T-cell (primary cell): Measurements from ENCODE around the gene ALDH3A2. TPM values are rescaled to one million over a fixed set of nuclear protein-coding genes. Genes with fewer than 3 reads are reported as not detected.

Experiments used
- ATAC-seq, 4 experiments: fragments of 200-7000 bp in 3 of 4; fragments of 150-1000 bp in 1 of 4; cut with Tn5 transposase; replicated peaks in 1 of 4; 1 replicate in 3 of 4; 2 replicates in 1 of 4; pipeline ENCODE4 v1.10.0; 2021; ENCODE audit warnings: moderate library complexity in 3 of 4, mild to moderate bottlenecking in 2 of 4, moderate number of reproducible peaks in 1 of 4
- CTCF ChIA-PET, 2 donors: fragments of 300-600 bp; sonication (Branson Sonifier 250); formaldehyde crosslinking; loops; one replicate each; lab custom pipeline; 2022; ENCODE audit warnings: antibody characterized with exemption in 2 of 2; lab: Charles Lee
- POLR2A ChIA-PET, 2 donors: fragments of 300-600 bp; sonication (Branson Sonifier 250); formaldehyde crosslinking; loops; one replicate each; lab custom pipeline; 2022; ENCODE audit warnings: antibody characterized with exemption in 2 of 2; lab: Charles Lee
- DNase-seq, 35 experiments: peaks; one replicate each; pipeline versions ENCODE4 v3.0.0 to v3.0.0-alpha.2; 2013 to 2023
- H3K27ac ChIP-seq: one replicate; pipeline ENCODE4 v1.5.1; 2013; ENCODE audit warnings: low read length
- H3K27me3 ChIP-seq, 2 experiments: replicated peaks in 1 of 2; 1 replicate in 1 of 2; 2 replicates in 1 of 2; pipeline versions ENCODE4 v1.6.1 to v1.7.0; 2013; ENCODE audit warnings: low read length in 1 of 2, mixed read lengths in 1 of 2; ENCODE audit not compliant: control insufficient read depth in 2 of 2, insufficient read depth in 2 of 2; ENCODE audit errors: extremely low read depth in 1 of 2
- H3K36me3 ChIP-seq, 2 donors: 1 replicate in 1 of 2; 2 replicates in 1 of 2; pipeline versions ENCODE4 v1.6.1 to v1.7.0; 2013; ENCODE audit warnings: low read length in 1 of 2; ENCODE audit not compliant: control insufficient read depth in 2 of 2, insufficient read depth in 1 of 2; ENCODE audit errors: extremely low read depth in 1 of 2
- H3K4me1 ChIP-seq, 2 experiments: 1 replicate in 1 of 2; 2 replicates in 1 of 2; pipeline versions ENCODE4 v1.6.1 to v1.7.0; 2013; ENCODE audit warnings: low read length in 2 of 2, mixed read lengths in 1 of 2; ENCODE audit not compliant: insufficient read depth in 2 of 2, control insufficient read depth in 1 of 2; ENCODE audit errors: extremely low read depth in 1 of 2
- H3K4me3 ChIP-seq, 2 donors: 1 replicate in 1 of 2; 2 replicates in 1 of 2; pipeline versions ENCODE4 v1.5.1 to v1.7.0; 2013; ENCODE audit warnings: mild to moderate bottlenecking in 2 of 2, low read length in 1 of 2, moderate library complexity in 1 of 2; ENCODE audit not compliant: control insufficient read depth in 1 of 2; ENCODE audit errors: extremely low read depth in 1 of 2
- H3K9me3 ChIP-seq: 2 replicates; pipeline ENCODE4 v1.7.0; 2013
- H3K27ac Mint-ChIP-seq, 2 donors: one replicate each; pipeline ENCODE4 v1.8.0; 2020 to 2021; ENCODE audit warnings: mild to moderate bottlenecking in 2 of 2, mixed read lengths in 2 of 2
- H3K27me3 Mint-ChIP-seq, 2 donors: one replicate each; pipeline ENCODE4 v1.8.0; 2021 to 2022; ENCODE audit warnings: mixed read lengths in 2 of 2
- H3K36me3 Mint-ChIP-seq: one replicate; pipeline ENCODE4 v1.8.0; 2021; ENCODE audit warnings: mixed read lengths
- H3K4me1 Mint-ChIP-seq, 3 donors: one replicate each; pipeline ENCODE4 v1.8.0; 2020 to 2022; ENCODE audit warnings: mixed read lengths in 3 of 3, mild to moderate bottlenecking in 1 of 3
- H3K4me3 Mint-ChIP-seq, 3 donors: one replicate each; pipeline ENCODE4 v1.8.0; 2020 to 2022; ENCODE audit warnings: mild to moderate bottlenecking in 3 of 3, mixed read lengths in 3 of 3, moderate library complexity in 3 of 3
- H3K9me3 Mint-ChIP-seq, 3 donors: one replicate each; pipeline ENCODE4 v1.8.0; 2020 to 2022; ENCODE audit warnings: mixed read lengths in 3 of 3
- WGBS: methylation state at CpG from one replicate; pipeline ENCODE4 v1.1.5; 2013; ENCODE audit warnings: missing lambda C conversion rate; ENCODE audit not compliant: insufficient coverage; 5-methylcytosine and 5-hydroxymethylcytosine counted together
- total RNA-seq, 35 experiments: library from RNA in 6 of 35; stranded (reverse) in 6 of 35; fragments of 120-200 nt in 1 of 35; gene quantifications; one replicate each; pipeline versions ENCODE4 v1.2.1 to v1.2.4 and lab custom pipeline; 2013 to 2026

The ALDH3A2 gene
- total RNA-seq, 5 donors from 2014 or later (not counting 1 experiment from before 2014, with no cell fraction given) = 21.9 to 38.0 (median 35.7) TPM

DNA sequence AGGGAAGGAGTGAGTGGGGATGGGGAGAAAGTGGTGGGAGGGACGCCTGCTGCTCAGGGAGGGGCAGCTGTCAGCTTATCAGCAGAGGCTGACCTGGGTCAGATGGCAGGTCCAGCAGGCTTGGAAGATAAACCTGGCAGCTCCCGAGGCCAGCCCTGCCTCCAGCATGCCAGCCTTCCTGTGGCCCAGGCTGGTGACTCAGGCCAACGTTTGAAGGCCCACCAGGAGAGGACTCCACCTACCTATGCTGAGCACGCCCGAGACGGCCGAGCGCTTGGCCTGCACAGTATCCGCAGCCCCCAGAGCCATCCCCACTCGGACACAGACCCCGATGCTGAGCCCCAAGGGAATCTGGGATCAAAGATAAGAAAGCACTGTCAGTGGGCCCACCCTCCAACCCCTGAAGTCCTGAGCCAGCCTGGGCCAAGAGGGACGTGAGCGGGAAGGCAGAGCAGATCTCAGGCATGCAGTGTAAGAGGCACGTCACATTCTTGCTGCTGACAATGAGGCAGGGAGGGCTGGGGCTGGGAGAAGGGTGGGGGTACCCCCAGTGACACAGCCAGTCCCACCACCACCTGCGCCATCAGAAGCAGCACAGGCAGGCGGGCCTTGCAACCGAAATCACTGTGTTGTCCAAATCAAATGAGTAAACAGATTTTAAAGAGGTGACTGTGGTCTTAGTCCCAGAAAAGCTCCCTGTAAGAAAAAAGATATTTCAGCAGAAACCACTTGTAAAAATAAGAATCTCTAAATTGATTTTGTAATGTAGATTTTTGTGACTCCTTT is 55.5 kb downstream of the ALDH3A2 start:
- Mint-ChIP-seq H3K9me3 (no peaks in the 10 kb centered on the region), H3K36me3 (no peaks in the 10 kb centered on the region), H3K4me1 (no peaks in the 10 kb centered on the region), H3K27me3 (no peaks in the 10 kb centered on the region), H3K4me3 (no peak overlapping the region), H3K27ac (no peak overlapping the region)
- Histone ChIP-seq H3K9me3 (no peaks in the 10 kb centered on the region), H3K4me3 (no peak overlapping the region), H3K27ac (no peak overlapping the region), H3K4me1 (no peaks in the 10 kb centered on the region), H3K36me3 (no peaks in the 10 kb centered on the region), H3K27me3 (no peaks in the 10 kb centered on the region)
- WGBS = 87% methylated on average over 11 of the region's 17 CpGs
- POLR2A ChIA-PET = no interaction called here
- no peak for ATAC-seq
- DNase-seq = no peak
- CTCF ChIA-PET = no interaction called here

DNA sequence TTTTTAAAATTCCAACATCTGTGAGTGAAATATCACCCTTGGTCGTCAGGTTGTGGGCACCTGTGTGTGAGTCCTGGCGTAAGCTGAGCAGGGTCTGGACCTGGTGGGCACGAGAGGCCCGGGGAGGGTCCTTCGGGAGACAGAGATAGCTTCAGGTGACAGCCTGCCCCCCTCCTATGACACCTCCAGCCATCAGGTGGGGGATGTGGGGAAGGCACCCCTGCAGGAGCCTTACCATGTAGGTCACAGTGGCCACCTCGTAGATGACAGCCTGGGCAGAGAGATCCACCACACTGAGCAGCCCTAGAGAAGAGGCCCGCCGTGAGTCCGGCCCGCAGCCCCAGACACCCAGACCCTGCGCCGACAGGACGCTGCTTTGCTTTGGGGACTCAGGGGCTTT is 56.6 kb downstream of the ALDH3A2 start:
- Histone ChIP-seq H3K27ac (no peak overlapping the region), H3K4me1 (no peaks in the 10 kb centered on the region), H3K36me3 (no peaks in the 10 kb centered on the region), H3K4me3 (no peak overlapping the region), H3K9me3 (no peaks in the 10 kb centered on the region), H3K27me3 (no peaks in the 10 kb centered on the region)
- ATAC-seq = no peak
- H3K4me3 Mint-ChIP-seq = no peak overlapping the region
- CTCF ChIA-PET = interaction anchor here in 1 of 2 donors (0.5 kb wide), 1 partner anchor 223 kb away, joined by 5 read pairs; no protein-coding TSS in a partner anchor
- H3K27ac Mint-ChIP-seq = no peak overlapping the region
- WGBS = 87% methylated on average over 6 of the region's 13 CpGs
- POLR2A ChIA-PET = no interaction called here
- no peaks in the 10 kb centered on the region for H3K9me3 Mint-ChIP-seq
- H3K27me3 Mint-ChIP-seq = no peaks in the 10 kb centered on the region
- DNase-seq = no peak
- no peaks in the 10 kb centered on the region for H3K36me3 Mint-ChIP-seq
- no peaks in the 10 kb centered on the region for H3K4me1 Mint-ChIP-seq

DNA sequence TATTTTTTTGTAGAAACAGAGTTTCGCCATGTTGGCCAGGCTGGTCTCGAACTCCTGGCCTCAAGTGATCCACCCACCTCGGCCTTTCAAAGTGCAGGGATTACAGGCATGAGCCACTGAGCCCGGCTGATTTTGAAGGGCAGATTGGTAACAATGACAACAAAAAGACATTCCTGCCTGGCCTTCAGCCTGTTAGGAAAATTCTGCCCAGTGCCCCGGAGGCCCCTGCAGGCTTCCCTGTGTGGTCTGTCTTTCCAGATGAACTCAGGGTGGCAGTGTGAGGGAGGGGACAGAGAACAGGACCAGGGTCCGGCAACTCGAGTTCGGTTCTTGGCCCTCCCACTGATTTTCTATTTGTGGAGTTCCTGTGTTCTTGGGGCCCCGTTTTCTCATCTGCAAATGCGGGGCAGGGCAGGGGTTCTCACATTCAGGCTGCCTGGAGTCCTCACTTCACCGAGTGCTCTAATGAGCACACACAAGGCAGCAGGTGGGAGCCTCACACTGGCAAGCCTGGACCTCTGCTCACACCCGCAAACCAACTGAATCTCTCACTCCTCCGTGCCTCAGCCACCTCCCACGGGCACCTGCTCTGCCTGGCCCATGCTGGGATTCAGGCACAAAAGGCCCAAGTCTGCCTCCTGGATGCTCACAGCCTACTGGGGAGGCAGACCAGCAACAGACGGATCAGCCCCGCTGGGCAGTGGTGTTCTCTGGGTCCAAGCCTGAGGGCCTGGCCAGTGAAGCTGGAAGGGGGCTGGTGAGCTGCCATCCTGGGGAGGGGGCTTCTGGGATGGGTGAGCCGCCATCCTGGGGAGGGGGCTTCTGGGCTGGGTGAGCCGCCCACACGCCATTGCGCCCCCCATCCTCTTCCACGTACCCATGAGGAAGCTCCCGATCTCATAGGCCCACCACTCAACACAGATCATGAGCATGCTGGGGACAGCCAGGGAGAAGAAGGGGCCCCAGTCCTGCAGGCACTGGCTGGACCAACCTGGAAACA is 57.5 kb downstream of the ALDH3A2 start:
- Histone ChIP-seq H3K9me3 (no peaks in the 10 kb centered on the region), H3K27me3 (no peaks in the 10 kb centered on the region), H3K4me1 (no peaks in the 10 kb centered on the region), H3K27ac (no peak overlapping the region), H3K36me3 (no peaks in the 10 kb centered on the region), H3K4me3 (no peak overlapping the region)
- 87% methylated on average over 18 of the region's 22 CpGs for WGBS
- Mint-ChIP-seq H3K4me1 (no peaks in the 10 kb centered on the region), H3K27ac (no peak overlapping the region), H3K9me3 (no peaks in the 10 kb centered on the region), H3K4me3 (no peak overlapping the region), H3K36me3 (no peaks in the 10 kb centered on the region), H3K27me3 (no peaks in the 10 kb centered on the region)
- ATAC-seq (no peak), DNase-seq (no peak)
- ChIA-PET CTCF (interaction anchor here in 1 of 2 donors (0.5 kb wide), 1 partner anchor 224 kb away, joined by 5 read pairs; no protein-coding TSS in a partner anchor), POLR2A (no interaction called here)

DNA sequence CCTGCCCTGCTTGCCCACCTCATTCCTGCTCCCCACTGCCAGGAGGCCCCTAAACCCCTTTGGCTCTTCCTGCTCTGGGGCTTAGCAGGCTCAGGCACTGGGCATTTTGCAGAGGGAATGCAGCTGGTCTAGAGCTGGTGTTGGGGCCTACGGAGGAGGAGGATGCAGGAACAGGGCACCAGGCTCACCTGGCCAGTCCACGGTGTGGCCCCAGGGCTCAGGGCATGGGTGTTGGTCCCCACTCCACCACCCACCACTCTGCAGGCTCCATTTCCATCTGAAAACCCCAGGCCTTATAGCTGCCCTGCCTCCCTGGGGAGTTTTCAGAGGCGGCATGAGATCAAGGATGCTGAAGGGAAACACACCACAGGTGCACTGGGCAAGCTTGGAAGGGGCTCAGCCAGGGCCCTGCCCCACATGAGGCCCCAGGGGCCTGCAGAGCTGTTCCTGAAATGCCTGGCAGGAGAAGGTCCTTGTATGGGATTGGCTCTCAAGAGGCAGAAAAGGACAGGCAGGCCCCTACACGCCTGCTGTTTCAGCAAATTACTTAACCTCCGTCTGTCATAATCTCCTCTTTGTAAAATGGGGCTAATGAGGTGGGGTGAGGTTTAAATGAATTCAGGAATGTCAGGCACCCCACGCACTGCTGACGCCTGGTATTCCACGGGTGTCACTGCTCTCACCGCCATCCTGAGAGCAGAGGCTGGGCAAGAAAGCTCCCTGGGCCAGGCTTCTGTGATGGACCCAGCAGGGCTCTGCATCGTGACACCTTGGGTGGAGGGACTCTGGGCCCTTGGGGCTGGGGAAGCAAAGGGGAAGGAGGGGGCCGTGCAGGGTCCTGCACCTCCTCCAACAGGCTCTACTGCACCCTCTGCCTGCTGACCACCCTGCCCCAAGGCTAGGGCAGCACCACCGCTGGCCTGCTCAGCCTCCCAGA is 58.5 kb downstream of the ALDH3A2 start:
- H3K9me3 ChIP-seq = no peaks in the 10 kb centered on the region

DNA sequence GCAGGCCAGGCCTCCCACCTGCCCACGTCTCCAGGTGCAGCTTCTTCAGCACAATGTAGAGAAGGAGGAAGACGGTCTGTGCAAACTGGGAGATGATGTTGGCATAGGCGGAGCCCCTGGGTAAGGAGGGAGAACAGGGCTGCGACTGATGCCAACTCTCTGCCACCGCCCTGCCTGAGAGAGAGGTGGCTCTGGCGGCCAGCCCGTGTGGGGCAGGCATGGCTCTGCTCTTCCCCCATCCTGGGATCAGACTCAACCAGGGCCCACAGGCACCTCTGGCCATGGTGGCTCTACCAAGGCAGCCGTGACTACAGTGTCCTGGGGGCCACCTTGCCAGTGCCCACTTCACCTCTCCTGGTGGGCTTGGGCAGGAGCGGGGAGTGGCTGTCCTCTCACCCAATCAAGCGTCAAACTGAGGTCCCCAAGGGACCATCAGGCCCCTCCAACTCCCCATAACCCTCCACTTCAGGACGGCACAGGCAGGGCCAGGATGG is 59.2 kb downstream of the ALDH3A2 start:
- ChIA-PET CTCF (no interaction called here), POLR2A (no interaction called here)
- Histone ChIP-seq H3K4me1 (no peaks in the 10 kb centered on the region), H3K27me3 (no peaks in the 10 kb centered on the region), H3K36me3 (no peaks in the 10 kb centered on the region), H3K9me3 (no peaks in the 10 kb centered on the region), H3K27ac (no peak overlapping the region), H3K4me3 (no peak overlapping the region)
- DNase-seq = no peak
- WGBS = 89% methylated on average over 11 of the region's 11 CpGs
- ATAC-seq = no peak
- Mint-ChIP-seq H3K4me1 (no peaks in the 10 kb centered on the region), H3K4me3 (no peak overlapping the region), H3K27ac (no peak overlapping the region), H3K36me3 (no peaks in the 10 kb centered on the region), H3K9me3 (no peaks in the 10 kb centered on the region), H3K27me3 (no peaks in the 10 kb centered on the region)

More for the DNA sequence above, 58.5 kb downstream of the ALDH3A2 start:
- no peaks in the 10 kb centered on the region for H3K27me3 ChIP-seq
- H3K9me3 Mint-ChIP-seq = no peaks in the 10 kb centered on the region
- no peaks in the 10 kb centered on the region for H3K36me3 Mint-ChIP-seq
- ATAC-seq = no peak
- no peak overlapping the region for H3K27ac ChIP-seq
- no peak overlapping the region for H3K4me3 Mint-ChIP-seq
- ChIA-PET POLR2A (no interaction called here), CTCF (interaction anchor here in 1 of 2 donors (0.5 kb wide), 1 partner anchor 16 kb away, joined by 4 read pairs; no protein-coding TSS in a partner anchor)
- no peaks in the 10 kb centered on the region for H3K4me1 Mint-ChIP-seq
- H3K27me3 Mint-ChIP-seq = no peaks in the 10 kb centered on the region
- H3K4me1 ChIP-seq = no peaks in the 10 kb centered on the region
- WGBS = 79% methylated on average over 8 of the region's 12 CpGs
- DNase-seq = no peak
- no peak overlapping the region for H3K4me3 ChIP-seq
- H3K36me3 ChIP-seq = no peaks in the 10 kb centered on the region
- H3K27ac Mint-ChIP-seq = no peak overlapping the region
